Endothelial cell of umbilical vein (primary cell): Measurements from ENCODE around the gene DBR1.

Experiments
- EZH2 ChIP-seq: IDR thresholded peaks from 2 replicates; pipeline ENCODE4 v1.6.1; 2012; ENCODE audit warnings: borderline replicate concordance, low read depth, mild to moderate bottlenecking, moderate library complexity, low read length, inconsistent platforms; ENCODE audit not compliant: severe bottlenecking
- FOS ChIP-seq: IDR thresholded peaks from 2 replicates; pipeline ENCODE4 v1.6.1; 2011; ENCODE audit warnings: mild to moderate bottlenecking, low read length, moderate library complexity, borderline replicate concordance; ENCODE audit not compliant: insufficient read depth
- JUN ChIP-seq: IDR thresholded peaks from 2 replicates; pipeline ENCODE4 v1.6.1; 2011; ENCODE audit warnings: borderline replicate concordance, low read depth; ENCODE audit not compliant: insufficient read length, insufficient read depth
- MYC ChIP-seq: IDR thresholded peaks from one replicate; pipeline ENCODE4 v1.6.1; 2011; ENCODE audit warnings: mild to moderate bottlenecking, low read depth, low read length
- POLR2A ChIP-seq: IDR thresholded peaks from 2 replicates; pipeline ENCODE4 v1.6.1; 2012; ENCODE audit warnings: low read depth, mild to moderate bottlenecking, control low read depth, low read length
- POLR2AphosphoS5 ChIP-seq: IDR thresholded peaks from 2 replicates; pipeline ENCODE4 v1.6.1; 2012; ENCODE audit warnings: low read depth, mild to moderate bottlenecking, control low read depth, low read length, moderate library complexity; ENCODE audit not compliant: insufficient read depth
- TF ChIP-seq, protein P1 (sequence below), 2 donors: IDR thresholded peaks; 1 replicate in 1 of 2; 2 replicates in 1 of 2; pipeline ENCODE4 v1.5.1; 2011; ENCODE audit warnings: low read length in 2 of 2, mild to moderate bottlenecking in 2 of 2, moderate library complexity in 2 of 2, control low read depth in 1 of 2, inconsistent platforms in 1 of 2, low read depth in 1 of 2; ENCODE audit not compliant: insufficient read depth in 1 of 2; ENCODE audit errors: extremely low read depth in 1 of 2
- TF ChIP-seq, protein P2 (sequence below): IDR thresholded peaks from 2 replicates; pipeline ENCODE4 v1.6.1; 2011; ENCODE audit not compliant: insufficient read depth, insufficient read length

- no peak for TF ChIP-seq MYC
- TF ChIP-seq POLR2AphosphoS5, result no peak
- TF ChIP-seq EZH2, result no peak
- TF ChIP-seq, protein P1, sequence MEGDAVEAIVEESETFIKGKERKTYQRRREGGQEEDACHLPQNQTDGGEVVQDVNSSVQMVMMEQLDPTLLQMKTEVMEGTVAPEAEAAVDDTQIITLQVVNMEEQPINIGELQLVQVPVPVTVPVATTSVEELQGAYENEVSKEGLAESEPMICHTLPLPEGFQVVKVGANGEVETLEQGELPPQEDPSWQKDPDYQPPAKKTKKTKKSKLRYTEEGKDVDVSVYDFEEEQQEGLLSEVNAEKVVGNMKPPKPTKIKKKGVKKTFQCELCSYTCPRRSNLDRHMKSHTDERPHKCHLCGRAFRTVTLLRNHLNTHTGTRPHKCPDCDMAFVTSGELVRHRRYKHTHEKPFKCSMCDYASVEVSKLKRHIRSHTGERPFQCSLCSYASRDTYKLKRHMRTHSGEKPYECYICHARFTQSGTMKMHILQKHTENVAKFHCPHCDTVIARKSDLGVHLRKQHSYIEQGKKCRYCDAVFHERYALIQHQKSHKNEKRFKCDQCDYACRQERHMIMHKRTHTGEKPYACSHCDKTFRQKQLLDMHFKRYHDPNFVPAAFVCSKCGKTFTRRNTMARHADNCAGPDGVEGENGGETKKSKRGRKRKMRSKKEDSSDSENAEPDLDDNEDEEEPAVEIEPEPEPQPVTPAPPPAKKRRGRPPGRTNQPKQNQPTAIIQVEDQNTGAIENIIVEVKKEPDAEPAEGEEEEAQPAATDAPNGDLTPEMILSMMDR (IDR thresholded peaks at IDR 0.05; ENCODE audit: extremely low read depth in 1 of 2, insufficient read depth in 1 of 2, low read depth in 1 of 2, low read length in 2 of 2), result no peak
- TF ChIP-seq, protein P2, sequence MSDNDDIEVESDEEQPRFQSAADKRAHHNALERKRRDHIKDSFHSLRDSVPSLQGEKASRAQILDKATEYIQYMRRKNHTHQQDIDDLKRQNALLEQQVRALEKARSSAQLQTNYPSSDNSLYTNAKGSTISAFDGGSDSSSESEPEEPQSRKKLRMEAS, result no peak
- TF ChIP-seq POLR2A, result no peak
- TF ChIP-seq JUN, result no peak
- no peak for TF ChIP-seq FOS
Observed at GRCh38 chr3:138222131-138222941, 47.6 kb upstream of the DBR1 start.
